Stimulated activated naive CD4-positive, alpha-beta T cell (primary cell): ENCODE measurements around the gene OTOG.

Source experiments
- DNase-seq, 6 experiments: peaks; one replicate each; lab custom pipeline; 2025; lab: John Stamatoyannopoulos, UW

OTOG gene

GRCh38 chr11:17560281-17561110, 13.4 kb downstream of the OTOG start:
- DNase-seq, result no peak

- no peak for DNase-seq
These were observed 14.0 kb downstream of the OTOG start for GRCh38 chr11:17561111-17561415.

- no peak for DNase-seq
These were observed 14.5 kb downstream of the OTOG start for GRCh38 chr11:17561526-17561925.

- no peak for DNase-seq
These were observed 16.2 kb downstream of the OTOG start for GRCh38 chr11:17563231-17563646.

GRCh38 chr11:17563961-17564686, 17.1 kb downstream of the OTOG start:
- DNase-seq, result no peak

GRCh38 chr11:17564687-17565042, 17.6 kb downstream of the OTOG start:
- DNase-seq, result no peak

- DNase-seq, result no peak
These were observed 21.9 kb downstream of the OTOG start for GRCh38 chr11:17568944-17569343.

GRCh38 chr11:17570034-17570433, 23.0 kb downstream of the OTOG start:
- no peak for DNase-seq

- DNase-seq, result no peak
These were observed 24.6 kb downstream of the OTOG start for GRCh38 chr11:17571431-17572358.

GRCh38 chr11:17572359-17572690, 25.3 kb downstream of the OTOG start:
- no peak for DNase-seq

- no peak for DNase-seq
These were observed 25.9 kb downstream of the OTOG start for GRCh38 chr11:17572791-17573460.

- DNase-seq, result no peak
These were observed 26.5 kb downstream of the OTOG start for GRCh38 chr11:17573526-17573925.

- no peak for DNase-seq
These were observed 27.4 kb downstream of the OTOG start for GRCh38 chr11:17574141-17575091.

- no peak for DNase-seq
These were observed 28.7 kb downstream of the OTOG start for GRCh38 chr11:17575431-17576425.

- DNase-seq, result no peak
These were observed 31.2 kb downstream of the OTOG start for GRCh38 chr11:17578296-17578695.

- no peak for DNase-seq
These were observed 31.9 kb downstream of the OTOG start for GRCh38 chr11:17578958-17579357.

GRCh38 chr11:17579451-17579850, 32.4 kb downstream of the OTOG start:
- DNase-seq, result no peak

- no peak for DNase-seq
These were observed 33.2 kb downstream of the OTOG start for GRCh38 chr11:17580271-17580670.

- no peak for DNase-seq
These were observed 34.1 kb downstream of the OTOG start for GRCh38 chr11:17581036-17581731.
